HepG2 (cell line): Measurements from ENCODE around the gene MSMP. TPM values are rescaled to one million over a fixed set of nuclear protein-coding genes. Genes with fewer than 3 reads are reported as not detected.

Source experiments
- ARHGAP35 ChIP-seq: sonication (generic); formaldehyde crosslinking; IDR thresholded peaks from 2 replicates; pipeline ENCODE4 v1.9.0; 2022; ENCODE audit warnings: mild to moderate bottlenecking, inconsistent platforms, moderate library complexity, missing genetic modification reagents, borderline replicate concordance
- ASH2L ChIP-seq: fragments of 300-600, 200-600 bp; sonication (generic); IDR thresholded peaks from 2 replicates; pipeline ENCODE4 v1.7.0; 2017; ENCODE audit warnings: low read depth, mild to moderate bottlenecking, moderate library complexity, mixed read lengths, low read length; ENCODE audit not compliant: insufficient read length
- KDM4B ChIP-seq: sonication (generic); formaldehyde crosslinking; IDR thresholded peaks from 2 replicates; pipeline ENCODE4 v1.4.0; 2020; ENCODE audit warnings: missing genetic modification reagents
- LCORL ChIP-seq, 2 experiments: fragments of 450-650 bp in 1 of 2; sonication (generic) in 1 of 2; formaldehyde crosslinking in 1 of 2; IDR thresholded peaks; 2 replicates each; pipeline versions ENCODE4 v1.5.0 to v1.6.1; 2017 to 2020; ENCODE audit warnings: antibody characterized with exemption in 1 of 2, missing genetic modification reagents in 1 of 2
- MAF1 ChIP-seq: sonication (generic); formaldehyde crosslinking; IDR thresholded peaks from 2 replicates; pipeline ENCODE4 v1.5.0; 2020; ENCODE audit warnings: missing genetic modification reagents, borderline replicate concordance
- MEF2D ChIP-seq: sonication (generic); formaldehyde crosslinking; IDR thresholded peaks from 2 replicates; pipeline ENCODE4 v1.5.1; 2020; ENCODE audit warnings: mild to moderate bottlenecking, missing genetic modification reagents
- NKX3-1 ChIP-seq: sonication (generic); formaldehyde crosslinking; IDR thresholded peaks from 2 replicates; pipeline ENCODE4 v1.5.0; 2020; ENCODE audit warnings: missing genetic modification reagents
- ONECUT2 ChIP-seq: sonication (generic); formaldehyde crosslinking; IDR thresholded peaks from 2 replicates; pipeline ENCODE4 v1.4.0; 2020; ENCODE audit warnings: missing genetic modification reagents
- POLR2A ChIP-seq, 2 experiments: IDR thresholded peaks; 2 replicates each; pipeline ENCODE4 v1.6.1; 2011; ENCODE audit warnings: low read depth in 2 of 2, low read length in 2 of 2, mild to moderate bottlenecking in 1 of 2, moderate library complexity in 1 of 2; ENCODE audit not compliant: insufficient read depth in 1 of 2
- RXRA ChIP-seq: sonication (generic); formaldehyde crosslinking; IDR thresholded peaks from 2 replicates; pipeline ENCODE4 v1.5.1; 2020; ENCODE audit warnings: missing genetic modification reagents
- SETDB1 ChIP-seq: sonication (generic); formaldehyde crosslinking; IDR thresholded peaks from 2 replicates; pipeline ENCODE4 v1.5.1; 2020; ENCODE audit warnings: missing genetic modification reagents, mild to moderate bottlenecking, borderline replicate concordance
- ZFP62 ChIP-seq: sonication (generic); formaldehyde crosslinking; IDR thresholded peaks from 2 replicates; pipeline ENCODE4 v1.4.0; 2020; ENCODE audit warnings: missing genetic modification reagents
- ZNF12 ChIP-seq: sonication (generic); formaldehyde crosslinking; IDR thresholded peaks from 2 replicates; pipeline ENCODE4 v1.5.0; 2020; ENCODE audit warnings: missing genetic modification reagents
- ZNF24 ChIP-seq: fragments of 450-650 bp; IDR thresholded peaks from 2 replicates; pipeline ENCODE4 v1.6.1; 2017; ENCODE audit warnings: antibody characterized with exemption, mild to moderate bottlenecking
- ZNF709 ChIP-seq: sonication (generic); formaldehyde crosslinking; IDR thresholded peaks from 2 replicates; pipeline ENCODE4 v1.5.0; 2020; ENCODE audit warnings: mild to moderate bottlenecking, missing genetic modification reagents
- ZNF768 ChIP-seq: sonication (generic); formaldehyde crosslinking; IDR thresholded peaks from 2 replicates; pipeline ENCODE4 v1.4.0; 2020; ENCODE audit warnings: missing genetic modification reagents
- ZNF781 ChIP-seq: sonication (generic); formaldehyde crosslinking; IDR thresholded peaks from 2 replicates; pipeline ENCODE4 v1.5.1; 2020; ENCODE audit warnings: borderline replicate concordance, mild to moderate bottlenecking, missing genetic modification reagents; ENCODE audit errors: not compliant biosample characterization
- ZNF839 ChIP-seq: sonication (generic); formaldehyde crosslinking; IDR thresholded peaks from 2 replicates; pipeline ENCODE4 v1.4.0; 2020; ENCODE audit warnings: missing genetic modification reagents, mild to moderate bottlenecking, borderline replicate concordance
- polyA plus RNA-seq, 8 experiments: library from polyadenylated mRNA; depleted of rRNA in 3 of 8; stranded (reverse) in 7 of 8; unstranded in 1 of 8; fragments of >200 nt; fragmentation: Illumina TruSeq in 4 of 8; extraction: Trizol in 4 of 8; gene quantifications; 2 replicates each; pipeline versions ENCODE4 v1.2.1 to v1.2.3, GENCODE V29; 2011 to 2016; ENCODE audit warnings: low read depth in 4 of 8, missing spikeins in 1 of 8, mixed read lengths in 1 of 8; ENCODE audit not compliant: insufficient read depth in 1 of 8
- total RNA-seq, 5 experiments: library from RNA; depleted of rRNA; stranded (reverse); fragments of >200 nt; fragmentation: Illumina TruSeq; extraction: Trizol; gene quantifications; 2 replicates each; pipeline ENCODE4 v1.2.3, GENCODE V29; 2016; ENCODE audit warnings: low read depth in 1 of 5
- TF ChIP-seq, protein P1 (sequence below): sonication (generic); formaldehyde crosslinking; IDR thresholded peaks from 2 replicates; pipeline ENCODE4 v1.8.0; 2022; ENCODE audit warnings: mild to moderate bottlenecking, missing genetic modification reagents, borderline replicate concordance
- TF ChIP-seq, protein P2 (sequence below): sonication (generic); formaldehyde crosslinking; IDR thresholded peaks from 2 replicates; pipeline ENCODE4 v1.5.1; 2020; ENCODE audit warnings: missing genetic modification reagents, mild to moderate bottlenecking, borderline replicate concordance
- TF ChIP-seq, protein P3 (sequence below): sonication (generic); formaldehyde crosslinking; IDR thresholded peaks from 2 replicates; pipeline ENCODE4 v1.5.1; 2020; ENCODE audit warnings: missing genetic modification reagents, mild to moderate bottlenecking, borderline replicate concordance
- TF ChIP-seq, protein P4 (sequence below): sonication (generic); formaldehyde crosslinking; IDR thresholded peaks from 2 replicates; pipeline ENCODE4 v1.4.0; 2020; ENCODE audit warnings: missing genetic modification reagents, borderline replicate concordance

The MSMP gene
- total and polyA plus RNA-seq, 2 of the 13 experiments (the other 11 are each of a cell fraction or from before 2014, with no cell fraction given): 0.24 to 0.46 TPM

DNA sequence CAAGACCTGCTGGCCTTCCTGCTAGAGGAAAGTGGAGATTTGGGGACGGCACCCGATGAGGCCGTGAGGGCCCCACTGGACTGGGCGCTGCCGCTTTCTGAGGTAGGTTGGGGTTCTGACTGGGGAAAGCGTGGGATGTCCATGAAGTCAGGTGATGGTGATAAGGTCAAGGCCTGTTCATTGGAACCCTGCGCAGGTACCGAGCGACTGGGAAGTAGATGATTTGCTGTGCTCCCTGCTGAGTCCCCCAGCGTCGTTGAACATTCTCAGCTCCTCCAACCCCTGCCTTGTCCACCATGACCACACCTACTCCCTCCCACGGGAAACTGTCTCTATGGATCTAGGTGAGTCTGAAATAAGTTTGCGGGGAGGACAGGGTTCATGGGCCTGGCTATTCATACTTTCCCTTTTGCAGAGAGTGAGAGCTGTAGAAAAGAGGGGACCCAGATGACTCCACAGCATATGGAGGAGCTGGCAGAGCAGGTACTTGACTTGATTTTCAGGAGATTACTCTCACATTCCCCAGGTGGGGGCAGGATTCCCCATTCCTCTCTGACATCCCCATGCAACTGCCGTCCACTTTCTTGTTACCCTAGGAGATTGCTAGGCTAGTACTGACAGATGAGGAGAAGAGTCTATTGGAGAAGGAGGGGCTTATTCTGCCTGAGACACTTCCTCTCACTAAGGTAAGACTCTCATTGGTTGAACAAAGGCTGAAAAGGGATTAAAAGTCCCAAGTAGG lies 21.1 kb downstream of the MSMP start (continued):
- TF ChIP-seq ONECUT2 (CRISPR knock-in tag) (no peak), LCORL (IDR thresholded peaks at IDR 0.05) (no peak), LCORL (CRISPR knock-in tag; IDR thresholded peaks at IDR 0.05) (no peak; the same call in 1 of the 2 replicates), POLR2A (IDR thresholded peaks at IDR 0.05; ENCODE audit: insufficient read depth in 1 of 2, low read depth in 2 of 2, low read length in 2 of 2) (0 out of 4 replicates have a peak, but pooled peaks of 1 of the 2 experiments have one; percentile 10), ASH2L (no peak), ZFP62 (CRISPR knock-in tag) (no peak), ZNF709 (CRISPR knock-in tag) (no peak), ZNF12 (CRISPR knock-in tag) (peak; percentile 4; the same call in 1 of the 2 replicates), ZNF24 (no peak), SETDB1 (CRISPR knock-in tag) (no peak), MAF1 (CRISPR knock-in tag) (no peak), RXRA (0 out of 2 replicates have a peak, but pooled peaks have one; percentile 3), ZNF839 (CRISPR knock-in tag) (0 out of 2 replicates have a peak, but pooled peaks have one; percentile 8), ARHGAP35 (no peak), MEF2D (CRISPR knock-in tag) (no peak), NKX3-1 (CRISPR knock-in tag) (no peak), ZNF781 (CRISPR knock-in tag) (no peak), ZNF768 (CRISPR knock-in tag) (no peak), KDM4B (no peak)
- TF ChIP-seq, protein P1, sequence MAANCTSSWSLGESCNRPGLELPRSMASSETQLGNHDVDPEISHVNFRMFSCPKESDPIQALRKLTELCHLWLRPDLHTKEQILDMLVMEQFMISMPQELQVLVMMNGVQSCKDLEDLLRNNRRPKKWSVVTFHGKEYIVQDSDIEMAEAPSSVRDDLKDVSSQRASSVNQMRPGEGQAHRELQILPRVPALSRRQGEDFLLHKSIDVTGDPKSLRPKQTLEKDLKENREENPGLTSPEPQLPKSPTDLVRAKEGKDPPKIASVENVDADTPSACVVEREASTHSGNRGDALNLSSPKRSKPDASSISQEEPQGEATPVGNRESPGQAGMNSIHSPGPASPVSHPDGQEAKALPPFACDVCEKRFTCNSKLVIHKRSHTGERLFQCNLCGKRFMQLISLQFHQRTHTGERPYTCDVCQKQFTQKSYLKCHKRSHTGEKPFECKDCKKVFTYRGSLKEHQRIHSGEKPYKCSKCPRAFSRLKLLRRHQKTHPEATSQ (CRISPR knock-in tag): 0 out of 2 replicates have a peak, but pooled peaks have one; percentile 3
- TF ChIP-seq, protein P2, sequence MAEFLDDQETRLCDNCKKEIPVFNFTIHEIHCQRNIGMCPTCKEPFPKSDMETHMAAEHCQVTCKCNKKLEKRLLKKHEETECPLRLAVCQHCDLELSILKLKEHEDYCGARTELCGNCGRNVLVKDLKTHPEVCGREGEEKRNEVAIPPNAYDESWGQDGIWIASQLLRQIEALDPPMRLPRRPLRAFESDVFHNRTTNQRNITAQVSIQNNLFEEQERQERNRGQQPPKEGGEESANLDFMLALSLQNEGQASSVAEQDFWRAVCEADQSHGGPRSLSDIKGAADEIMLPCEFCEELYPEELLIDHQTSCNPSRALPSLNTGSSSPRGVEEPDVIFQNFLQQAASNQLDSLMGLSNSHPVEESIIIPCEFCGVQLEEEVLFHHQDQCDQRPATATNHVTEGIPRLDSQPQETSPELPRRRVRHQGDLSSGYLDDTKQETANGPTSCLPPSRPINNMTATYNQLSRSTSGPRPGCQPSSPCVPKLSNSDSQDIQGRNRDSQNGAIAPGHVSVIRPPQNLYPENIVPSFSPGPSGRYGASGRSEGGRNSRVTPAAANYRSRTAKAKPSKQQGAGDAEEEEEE (CRISPR knock-in tag): no peak
- TF ChIP-seq, protein P3, sequence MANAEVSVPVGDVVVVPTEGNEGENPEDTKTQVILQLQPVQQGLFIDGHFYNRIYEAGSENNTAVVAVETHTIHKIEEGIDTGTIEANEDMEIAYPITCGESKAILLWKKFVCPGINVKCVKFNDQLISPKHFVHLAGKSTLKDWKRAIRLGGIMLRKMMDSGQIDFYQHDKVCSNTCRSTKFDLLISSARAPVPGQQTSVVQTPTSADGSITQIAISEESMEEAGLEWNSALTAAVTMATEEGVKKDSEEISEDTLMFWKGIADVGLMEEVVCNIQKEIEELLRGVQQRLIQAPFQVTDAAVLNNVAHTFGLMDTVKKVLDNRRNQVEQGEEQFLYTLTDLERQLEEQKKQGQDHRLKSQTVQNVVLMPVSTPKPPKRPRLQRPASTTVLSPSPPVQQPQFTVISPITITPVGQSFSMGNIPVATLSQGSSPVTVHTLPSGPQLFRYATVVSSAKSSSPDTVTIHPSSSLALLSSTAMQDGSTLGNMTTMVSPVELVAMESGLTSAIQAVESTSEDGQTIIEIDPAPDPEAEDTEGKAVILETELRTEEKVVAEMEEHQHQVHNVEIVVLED (CRISPR knock-in tag): no peak
- TF ChIP-seq, protein P4, sequence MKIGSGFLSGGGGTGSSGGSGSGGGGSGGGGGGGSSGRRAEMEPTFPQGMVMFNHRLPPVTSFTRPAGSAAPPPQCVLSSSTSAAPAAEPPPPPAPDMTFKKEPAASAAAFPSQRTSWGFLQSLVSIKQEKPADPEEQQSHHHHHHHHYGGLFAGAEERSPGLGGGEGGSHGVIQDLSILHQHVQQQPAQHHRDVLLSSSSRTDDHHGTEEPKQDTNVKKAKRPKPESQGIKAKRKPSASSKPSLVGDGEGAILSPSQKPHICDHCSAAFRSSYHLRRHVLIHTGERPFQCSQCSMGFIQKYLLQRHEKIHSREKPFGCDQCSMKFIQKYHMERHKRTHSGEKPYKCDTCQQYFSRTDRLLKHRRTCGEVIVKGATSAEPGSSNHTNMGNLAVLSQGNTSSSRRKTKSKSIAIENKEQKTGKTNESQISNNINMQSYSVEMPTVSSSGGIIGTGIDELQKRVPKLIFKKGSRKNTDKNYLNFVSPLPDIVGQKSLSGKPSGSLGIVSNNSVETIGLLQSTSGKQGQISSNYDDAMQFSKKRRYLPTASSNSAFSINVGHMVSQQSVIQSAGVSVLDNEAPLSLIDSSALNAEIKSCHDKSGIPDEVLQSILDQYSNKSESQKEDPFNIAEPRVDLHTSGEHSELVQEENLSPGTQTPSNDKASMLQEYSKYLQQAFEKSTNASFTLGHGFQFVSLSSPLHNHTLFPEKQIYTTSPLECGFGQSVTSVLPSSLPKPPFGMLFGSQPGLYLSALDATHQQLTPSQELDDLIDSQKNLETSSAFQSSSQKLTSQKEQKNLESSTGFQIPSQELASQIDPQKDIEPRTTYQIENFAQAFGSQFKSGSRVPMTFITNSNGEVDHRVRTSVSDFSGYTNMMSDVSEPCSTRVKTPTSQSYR (CRISPR knock-in tag): no peak
